ENCODE results near the gene SPP1.
"Not testable (repeated sequence)": the region's sequence is repeated elsewhere in the genome, so short reads cannot be mapped to it uniquely, and the experiment has no call there.

SPP1 gene

GRCh38 chr4:88025868-88026661 is 50.6 kb downstream of the SPP1 start:
- not testable (repeated sequence) for DNase-seq (ENCODE audit: low spot score)

- DNase-seq (ENCODE audit: low spot score): no peak
Observed at GRCh38 chr4:88027611-88028608, 52.4 kb downstream of the SPP1 start.

GRCh38 chr4:88028946-88029345 is 53.4 kb downstream of the SPP1 start:
- DNase-seq (ENCODE audit: low spot score): no peak

- no peak for DNase-seq (ENCODE audit: low spot score)
Observed at GRCh38 chr4:88029556-88029955, 54.0 kb downstream of the SPP1 start.

GRCh38 chr4:88030565-88031310 is 55.2 kb downstream of the SPP1 start:
- DNase-seq (ENCODE audit: low spot score): no peak
